GM03348 (cell line): ENCODE data around the gene OR5T1.

ENCODE experiments used
- DNase-seq: peaks from one replicate; pipeline ENCODE4 v3.0.0; 2012; ENCODE audit warnings: low spot score

OR5T1 gene

GRCh38 chr11:56273854-56274253, at the start of gene OR5T1:
Gene OR5T1 (plus strand): TSS chr11:56274154. CDS start chr11:56275639, 1,485 bp downstream.
- no peak for DNase-seq

GRCh38 chr11:56234155-56234554, 39.8 kb upstream of the OR5T1 start, which contains the start of gene OR5T2:
Gene OR5T2 (minus strand): TSS chr11:56234255. CDS start chr11:56233062, 1,193 bp downstream.
- DNase-seq, result no peak

- no peak for DNase-seq
These were observed 22.0 kb upstream of the OR5T1 start, which contains the start of gene OR5T3 for GRCh38 chr11:56251954-56252353. Gene OR5T3 (plus strand): TSS chr11:56252254. CDS start chr11:56252254, 0 bp downstream.

- DNase-seq, result no peak
These were observed 2.9 kb upstream of the OR5T1 start for GRCh38 chr11:56271092-56271491.

GRCh38 chr11:56292154-56292553, 18.2 kb downstream of the OR5T1 start, which contains the start of gene OR8H1:
Gene OR8H1 (minus strand): TSS chr11:56292254. CDS start chr11:56291062, 1,192 bp downstream.
- DNase-seq, result no peak

GRCh38 chr11:56296898-56297297, 22.9 kb downstream of the OR5T1 start:
- DNase-seq, result no peak

GRCh38 chr11:56307836-56308235, 33.9 kb downstream of the OR5T1 start:
- no peak for DNase-seq

- no peak for DNase-seq
These were observed 40.9 kb downstream of the OR5T1 start, which contains the start of gene OR8K3 for GRCh38 chr11:56314844-56315243. Gene OR8K3 (plus strand): TSS chr11:56315144. CDS start chr11:56318307, 3,163 bp downstream.
